Measurements from ENCODE around the gene EPC1.

GRCh38 chr10:32371101-32371500 lies 24.1 kb upstream of the EPC1 start:
- TF ChIP-seq RFX5 (IDR thresholded peaks at IDR 0.05; ENCODE audit: low read length) (no peak), ZBTB33 (IDR thresholded peaks at IDR 0.05; ENCODE audit: borderline replicate concordance, low read depth) (no peak), GATA2 (CRISPR knock-in tag; IDR thresholded peaks at IDR 0.05) (no peak)
- TF ChIP-seq, protein P1, sequence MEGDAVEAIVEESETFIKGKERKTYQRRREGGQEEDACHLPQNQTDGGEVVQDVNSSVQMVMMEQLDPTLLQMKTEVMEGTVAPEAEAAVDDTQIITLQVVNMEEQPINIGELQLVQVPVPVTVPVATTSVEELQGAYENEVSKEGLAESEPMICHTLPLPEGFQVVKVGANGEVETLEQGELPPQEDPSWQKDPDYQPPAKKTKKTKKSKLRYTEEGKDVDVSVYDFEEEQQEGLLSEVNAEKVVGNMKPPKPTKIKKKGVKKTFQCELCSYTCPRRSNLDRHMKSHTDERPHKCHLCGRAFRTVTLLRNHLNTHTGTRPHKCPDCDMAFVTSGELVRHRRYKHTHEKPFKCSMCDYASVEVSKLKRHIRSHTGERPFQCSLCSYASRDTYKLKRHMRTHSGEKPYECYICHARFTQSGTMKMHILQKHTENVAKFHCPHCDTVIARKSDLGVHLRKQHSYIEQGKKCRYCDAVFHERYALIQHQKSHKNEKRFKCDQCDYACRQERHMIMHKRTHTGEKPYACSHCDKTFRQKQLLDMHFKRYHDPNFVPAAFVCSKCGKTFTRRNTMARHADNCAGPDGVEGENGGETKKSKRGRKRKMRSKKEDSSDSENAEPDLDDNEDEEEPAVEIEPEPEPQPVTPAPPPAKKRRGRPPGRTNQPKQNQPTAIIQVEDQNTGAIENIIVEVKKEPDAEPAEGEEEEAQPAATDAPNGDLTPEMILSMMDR (IDR thresholded peaks at IDR 0.05) = no peak

Measured in SK-N-SH (cell line).